Gastrocnemius medialis (tissue), 4 donors: ENCODE results near the gene MAML2. TPM values are rescaled to one million over a fixed set of nuclear protein-coding genes. Genes with fewer than 3 reads are reported as not detected.

Source experiments
- ATAC-seq, 2 donors: fragments of 150-250 bp; one replicate each; pipeline ENCODE4 v1.9.1; 2016
- DNase-seq, 2 donors: peaks; one replicate each; pipeline ENCODE4 v3.0.0-alpha.2; 2019
- H3K27ac ChIP-seq, 4 donors: fragments of 200-600 bp; sonication (generic); 1 replicate in 1 of 4; 2 replicates in 3 of 4; pipeline ENCODE4 v1.5.1; 2016 to 2018; ENCODE audit warnings: mild to moderate bottlenecking in 2 of 4, moderate library complexity in 1 of 4
- H3K27me3 ChIP-seq, 3 donors: fragments of 200-600 bp; sonication (generic) in 2 of 3; 1 replicate in 1 of 3; 2 replicates in 2 of 3; pipeline versions ENCODE4 v1.5.1 to v1.6.0; 2016 to 2019; ENCODE audit warnings: mild to moderate bottlenecking in 1 of 3, moderate library complexity in 1 of 3
- H3K36me3 ChIP-seq, 2 donors: fragments of 200-600 bp; sonication (generic) in 1 of 2; one replicate each; pipeline ENCODE4 v1.5.1; 2017 to 2018
- H3K4me1 ChIP-seq, 2 donors: fragments of 200-600 bp; sonication (generic) in 1 of 2; one replicate each; pipeline ENCODE4 v1.5.1; 2016 to 2017; ENCODE audit warnings: mild to moderate bottlenecking in 2 of 2
- H3K4me3 ChIP-seq, 4 donors: fragments of 200-600 bp; sonication (generic) in 3 of 4; 1 replicate in 1 of 4; 2 replicates in 3 of 4; pipeline ENCODE4 v1.5.1; 2016 to 2019; ENCODE audit warnings: mild to moderate bottlenecking in 2 of 4
- H3K9me3 ChIP-seq, 3 donors: fragments of 200-600 bp; sonication (generic) in 2 of 3; 1 replicate in 1 of 3; 2 replicates in 2 of 3; pipeline ENCODE4 v1.5.1; 2016 to 2019
- CTCF ChIP-seq, 5 experiments: fragments of 450-650 bp in 3 of 5; fragments of 200-600 bp in 2 of 5; sonication (generic) in 2 of 5; IDR thresholded peaks in 4 of 5; conservative IDR thresholded peaks in 1 of 5; 1 replicate in 4 of 5; 2 replicates in 1 of 5; pipeline ENCODE4 v1.5.1; 2016 to 2019; ENCODE audit warnings: antibody characterized with exemption in 5 of 5, mild to moderate bottlenecking in 3 of 5, moderate library complexity in 3 of 5
- POLR2A ChIP-seq, 2 donors: fragments of 450-650 bp; IDR thresholded peaks; one replicate each; pipeline ENCODE4 v1.6.1; 2017; ENCODE audit warnings: antibody characterized with exemption in 2 of 2, mild to moderate bottlenecking in 2 of 2, moderate library complexity in 2 of 2
- in situ Hi-C, 4 donors: fragments of 200-750 bp; cut with MboI; loops; one replicate each; pipeline versions ENCODE4 v1.15.0 to v1.8.0; 2017; ENCODE audit warnings: low sequenced_read_pairs in 4 of 4
- intact Hi-C: fragments of 100-400 bp; cut with DNase I; formaldehyde crosslinking; loops from one replicate; pipeline ENCODE4 v1.15.1; 2023; ENCODE audit warnings: low total_unique reads
- total RNA-seq, 4 donors: library from RNA; depleted of rRNA; stranded (reverse); fragments of >200 nt; gene quantifications; one replicate each; pipeline versions ENCODE4 v1.1.0 to v1.2.3, GENCODE V29; 2016

MAML2 gene
- total RNA-seq, 4 donors from 2014 or later = 4.1 to 6.3 (median 4.8) TPM

- Histone ChIP-seq H3K4me1 (no peaks in the 10 kb centered on the region), H3K4me3 (no peak overlapping the region), H3K27me3 (no peaks in the 10 kb centered on the region), H3K9me3 (no peaks in the 10 kb centered on the region), H3K36me3 (peaks cover 0 to 28% of the 10 kb centered on the region in 2 donors), H3K27ac (no peak overlapping the region)
- intact Hi-C loops (no loop called here), in situ Hi-C loops (loop anchor here in 1 of 4 donors (25.0 kb wide), 1 partner anchor 537 kb away; no protein-coding TSS in a partner anchor)
- no peak for DNase-seq
- TF ChIP-seq CTCF (IDR thresholded peaks at IDR 0.05 in 4 of 5, conservative IDR thresholded peaks at IDR 0.05 in 1 of 5) (no peak), POLR2A (IDR thresholded peaks at IDR 0.05) (no peak)
- no peak for ATAC-seq
These were observed 30.8 kb upstream of the MAML2 start for GRCh38 chr11:96373826-96374225.

- intact Hi-C loops = no loop called here
- Histone ChIP-seq H3K4me3 (no peak overlapping the region), H3K36me3 (peaks cover 0 to 36% of the 10 kb centered on the region in 2 donors), H3K9me3 (no peaks in the 10 kb centered on the region), H3K27me3 (no peaks in the 10 kb centered on the region), H3K27ac (no peak overlapping the region), H3K4me1 (no peaks in the 10 kb centered on the region)
- ATAC-seq (no peak), DNase-seq (no peak)
- in situ Hi-C loops = loop anchor here in 1 of 4 donors (25.0 kb wide), 1 partner anchor 530 kb away; no protein-coding TSS in a partner anchor
- no peak for TF ChIP-seq POLR2A (IDR thresholded peaks at IDR 0.05)
These were observed 24.3 kb upstream of the MAML2 start for GRCh38 chr11:96367342-96367741.

- ATAC-seq (no peak), DNase-seq (no peak)
- in situ Hi-C loops (loop anchor here in 1 of 4 donors (25.0 kb wide), 1 partner anchor 529 kb away; no protein-coding TSS in a partner anchor), intact Hi-C loops (no loop called here)
- no peaks in the 10 kb centered on the region for H3K9me3 ChIP-seq
- no peak overlapping the region for H3K27ac ChIP-seq
- no peaks in the 10 kb centered on the region for H3K4me1 ChIP-seq
- H3K27me3 ChIP-seq = no peaks in the 10 kb centered on the region
- no peak for TF ChIP-seq POLR2A (IDR thresholded peaks at IDR 0.05)
- no peak for TF ChIP-seq CTCF (IDR thresholded peaks at IDR 0.05 in 4 of 5, conservative IDR thresholded peaks at IDR 0.05 in 1 of 5)
- peaks cover 0 to 30% of the 10 kb centered on the region in 2 donors for H3K36me3 ChIP-seq
- H3K4me3 ChIP-seq = no peak overlapping the region
These were observed 23.0 kb upstream of the MAML2 start for GRCh38 chr11:96366024-96366423.

GRCh38 chr11:96365493-96365892 lies 22.5 kb upstream of the MAML2 start:
- in situ Hi-C loops (loop anchor here in 1 of 4 donors (25.0 kb wide), 1 partner anchor 528 kb away; no protein-coding TSS in a partner anchor), intact Hi-C loops (no loop called here)
- DNase-seq = no peak
- Histone ChIP-seq H3K4me3 (no peak overlapping the region), H3K27me3 (no peaks in the 10 kb centered on the region), H3K36me3 (peaks cover 0 to 35% of the 10 kb centered on the region in 2 donors), H3K27ac (no peak overlapping the region), H3K4me1 (no peaks in the 10 kb centered on the region), H3K9me3 (no peaks in the 10 kb centered on the region)
- ATAC-seq = no peak
- TF ChIP-seq POLR2A (IDR thresholded peaks at IDR 0.05) (no peak), CTCF (IDR thresholded peaks at IDR 0.05 in 4 of 5, conservative IDR thresholded peaks at IDR 0.05 in 1 of 5) (no peak)

- ATAC-seq (no peak), DNase-seq (no peak)
- H3K9me3 ChIP-seq = no peaks in the 10 kb centered on the region
- in situ Hi-C loops = loop anchor here in 1 of 4 donors (25.0 kb wide), 1 partner anchor 524 kb away; no protein-coding TSS in a partner anchor
- no peak overlapping the region for H3K4me3 ChIP-seq
- intact Hi-C loops = no loop called here
- H3K27me3 ChIP-seq = no peaks in the 10 kb centered on the region
- H3K4me1 ChIP-seq = no peaks in the 10 kb centered on the region
- H3K36me3 ChIP-seq = peaks cover 0 to 49% of the 10 kb centered on the region in 2 donors
- TF ChIP-seq POLR2A (IDR thresholded peaks at IDR 0.05) (no peak), CTCF (IDR thresholded peaks at IDR 0.05 in 4 of 5, conservative IDR thresholded peaks at IDR 0.05 in 1 of 5) (no peak)
- H3K27ac ChIP-seq = no peak overlapping the region
These were observed 18.8 kb upstream of the MAML2 start for GRCh38 chr11:96361778-96362177.
